Measurements from ENCODE around the gene ESR2.
"Not testable (repeated sequence)": the region's sequence is repeated elsewhere in the genome, so short reads cannot be mapped to it uniquely, and the experiment has no call there.

The ESR2 gene

DNA sequence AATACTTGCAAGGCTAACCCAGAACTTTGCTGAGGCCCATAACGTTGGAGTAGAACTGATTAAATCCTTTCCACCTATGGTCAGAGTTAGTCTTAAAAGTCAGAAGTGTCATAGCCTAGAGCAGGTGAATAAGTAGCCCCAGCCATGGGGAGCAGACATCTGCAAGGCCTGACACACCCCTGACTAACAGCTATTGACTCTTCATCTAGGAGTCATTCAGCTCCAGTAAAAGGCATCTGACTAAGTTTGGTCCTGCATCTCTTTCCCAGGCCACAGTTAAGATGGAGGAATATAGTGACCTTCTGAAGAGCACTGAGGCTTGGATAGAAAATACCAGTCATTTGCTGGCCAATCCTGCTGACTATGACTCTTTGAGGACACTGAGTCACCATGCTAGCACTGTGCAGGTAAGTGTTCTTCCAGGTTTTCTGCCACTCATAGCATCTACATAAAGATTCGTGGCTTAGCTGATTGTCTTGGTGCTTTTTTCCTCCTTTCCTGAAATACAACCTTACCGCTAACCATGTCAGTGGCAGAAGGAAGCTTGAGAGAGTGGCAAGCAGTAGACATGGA lies 212.9 kb downstream of the ESR2 start:
- no peak for DNase-seq (ENCODE audit: low read depth)

GRCh38 chr14:64080452-64080851 lies 213.7 kb downstream of the ESR2 start:
- DNase-seq (ENCODE audit: low read depth): no peak

DNA sequence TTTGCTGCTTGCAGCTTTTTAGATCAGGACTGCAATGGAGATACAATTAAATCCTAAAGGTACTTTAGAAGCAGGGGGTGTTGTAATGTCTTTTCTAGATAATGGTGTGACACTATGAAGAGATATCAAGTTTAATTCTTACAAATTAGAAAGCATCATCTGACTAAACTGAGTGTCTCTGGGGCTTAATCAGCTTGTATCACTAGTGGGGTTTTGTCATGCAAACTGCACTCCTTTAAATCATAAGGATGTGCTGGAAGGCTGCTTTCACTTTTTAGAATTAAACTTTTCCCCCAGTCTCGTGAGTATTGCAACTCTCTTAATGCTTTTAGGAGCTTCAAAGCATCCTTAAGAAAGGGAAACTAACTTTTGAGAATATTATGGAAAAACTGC lies 218.6 kb downstream of the ESR2 start:
- no peak for DNase-seq (ENCODE audit: low read depth)

GRCh38 chr14:64074961-64075612 lies 219.1 kb downstream of the ESR2 start:
- peak; percentile 76 for DNase-seq (ENCODE audit: low read depth)

- no peak for DNase-seq (ENCODE audit: low read depth)
Measured at GRCh38 chr14:64069634-64070359, 224.4 kb downstream of the ESR2 start.

GRCh38 chr14:64064447-64064846 lies 229.7 kb downstream of the ESR2 start:
- DNase-seq (ENCODE audit: low read depth): no peak

DNA sequence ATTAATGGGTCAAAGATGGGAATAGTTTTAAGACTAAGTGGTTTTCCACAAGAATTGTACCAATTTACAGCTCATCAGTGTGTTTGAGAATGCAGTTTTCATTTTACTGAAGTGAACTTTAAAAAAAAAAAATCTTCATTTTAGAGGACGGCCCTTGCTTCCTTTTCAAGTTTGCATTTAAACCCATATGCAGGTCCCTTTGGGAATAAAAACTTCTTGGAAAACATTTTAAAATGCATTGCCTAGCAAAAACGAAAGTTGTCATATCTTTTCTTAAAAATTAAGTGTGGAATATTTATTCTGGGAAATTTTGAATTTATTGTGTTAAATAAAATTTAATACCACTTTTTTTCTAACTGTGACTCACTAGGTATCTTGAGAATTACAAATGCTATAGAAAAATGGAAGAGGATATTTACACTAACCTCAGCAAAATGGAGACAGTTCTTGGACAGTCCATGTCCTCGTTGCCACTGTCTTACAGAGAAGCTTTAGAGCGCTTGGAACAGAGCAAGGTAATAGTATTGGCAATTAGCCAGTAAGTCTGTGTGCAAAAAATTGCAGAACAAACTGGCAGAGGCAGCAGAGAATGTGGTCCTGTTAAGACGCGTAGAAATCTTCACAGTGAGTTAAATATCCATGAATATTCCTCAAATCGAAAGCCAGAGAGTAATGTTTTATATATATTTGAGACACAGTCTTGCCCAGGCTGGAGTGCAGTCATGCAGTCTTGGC lies 231.6 kb downstream of the ESR2 start:
- no peak for DNase-seq (ENCODE audit: low read depth)

DNA sequence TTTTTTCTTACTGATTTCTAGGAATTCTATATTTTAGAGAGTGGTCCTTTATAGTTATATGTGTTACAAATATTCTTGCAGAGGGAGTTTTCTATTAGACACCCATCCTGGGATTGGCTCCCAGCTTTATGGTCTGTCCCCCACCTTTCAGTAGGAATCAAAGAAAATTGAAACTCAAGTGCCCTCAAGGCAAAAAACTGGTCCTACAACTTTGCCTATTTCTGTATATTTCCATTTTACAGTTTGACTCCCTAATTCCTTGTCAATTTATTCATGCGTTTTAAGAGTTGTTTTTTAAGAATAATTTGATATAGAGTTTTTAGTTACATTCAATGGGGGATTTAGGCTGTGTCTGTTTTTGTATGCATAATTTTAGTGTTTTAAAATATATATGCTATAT lies 232.5 kb downstream of the ESR2 start:
- no peak for DNase-seq (ENCODE audit: low read depth)

DNA sequence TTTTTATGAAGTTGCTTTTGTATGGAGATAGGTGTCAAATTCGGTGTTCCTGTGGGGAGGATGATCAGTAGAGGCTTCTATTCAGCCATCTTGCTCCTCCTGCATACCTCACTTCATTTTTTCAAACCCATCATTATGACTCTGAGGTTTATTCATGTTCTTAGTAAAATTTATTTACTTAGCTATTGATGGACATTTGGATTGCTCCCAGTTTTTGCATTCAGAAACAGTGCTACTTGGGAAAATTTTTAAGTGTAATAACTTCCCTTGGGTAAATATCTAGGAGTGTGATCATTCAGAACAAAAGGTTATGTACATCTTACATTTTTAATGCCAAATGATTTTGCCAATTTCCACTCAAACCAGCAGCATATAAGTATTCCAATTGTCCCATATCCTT lies 233.1 kb downstream of the ESR2 start:
- DNase-seq (ENCODE audit: low read depth): no peak

GRCh38 chr14:64060648-64061096 lies 233.5 kb downstream of the ESR2 start:
- peak; percentile 45 for DNase-seq (ENCODE audit: low read depth)

- DNase-seq (ENCODE audit: low read depth): no peak
Measured at GRCh38 chr14:64060199-64060545, 234.0 kb downstream of the ESR2 start.

GRCh38 chr14:64059454-64060198 lies 234.5 kb downstream of the ESR2 start:
- no peak for DNase-seq (ENCODE audit: low read depth)

DNA sequence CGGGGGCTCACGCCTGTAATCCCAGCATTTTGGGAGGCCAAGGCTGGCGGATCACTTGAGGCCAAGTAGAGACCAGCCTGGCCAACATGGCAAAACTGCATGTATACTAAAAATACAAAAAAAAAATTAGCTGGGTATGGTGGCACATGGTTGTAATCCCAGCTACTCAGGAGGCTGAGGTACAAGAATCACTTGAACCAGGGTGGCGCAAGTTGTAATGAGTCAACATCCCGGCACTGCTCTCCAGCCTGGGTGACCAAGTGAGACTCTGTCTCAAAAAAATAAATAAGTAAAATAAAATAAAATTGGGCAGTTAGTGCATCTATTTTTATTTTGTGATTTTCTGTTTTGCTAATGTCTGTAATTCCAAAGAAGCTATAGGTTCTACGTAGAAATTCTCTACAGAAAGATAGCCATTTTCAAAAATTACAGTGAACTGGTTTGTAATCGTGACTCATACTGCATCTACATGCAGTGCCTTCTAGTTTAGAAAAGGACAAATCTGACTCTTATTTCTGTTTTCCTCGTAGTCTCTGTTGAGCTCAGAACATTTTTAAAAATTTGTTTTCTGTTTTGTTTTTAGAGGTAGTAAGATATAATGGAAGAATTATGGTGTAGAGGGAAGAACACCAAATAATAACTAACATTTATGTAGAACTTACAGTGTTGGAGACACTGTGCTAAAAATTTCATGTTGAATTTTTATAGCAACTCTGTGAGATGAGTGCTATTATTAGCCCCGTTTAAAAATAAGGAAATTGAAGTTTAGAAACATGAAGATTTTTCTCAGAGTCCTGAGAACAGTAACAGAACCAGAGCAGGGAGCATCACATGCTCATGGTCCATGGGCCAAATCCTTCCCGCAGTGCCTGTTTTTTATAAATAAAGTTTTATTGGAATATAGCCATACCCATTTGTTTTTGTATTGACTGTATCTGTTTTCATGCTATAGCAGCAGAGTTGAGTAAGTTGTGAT lies 240.2 kb downstream of the ESR2 start:
- peak; percentile 29 for DNase-seq (ENCODE audit: low read depth)

DNA sequence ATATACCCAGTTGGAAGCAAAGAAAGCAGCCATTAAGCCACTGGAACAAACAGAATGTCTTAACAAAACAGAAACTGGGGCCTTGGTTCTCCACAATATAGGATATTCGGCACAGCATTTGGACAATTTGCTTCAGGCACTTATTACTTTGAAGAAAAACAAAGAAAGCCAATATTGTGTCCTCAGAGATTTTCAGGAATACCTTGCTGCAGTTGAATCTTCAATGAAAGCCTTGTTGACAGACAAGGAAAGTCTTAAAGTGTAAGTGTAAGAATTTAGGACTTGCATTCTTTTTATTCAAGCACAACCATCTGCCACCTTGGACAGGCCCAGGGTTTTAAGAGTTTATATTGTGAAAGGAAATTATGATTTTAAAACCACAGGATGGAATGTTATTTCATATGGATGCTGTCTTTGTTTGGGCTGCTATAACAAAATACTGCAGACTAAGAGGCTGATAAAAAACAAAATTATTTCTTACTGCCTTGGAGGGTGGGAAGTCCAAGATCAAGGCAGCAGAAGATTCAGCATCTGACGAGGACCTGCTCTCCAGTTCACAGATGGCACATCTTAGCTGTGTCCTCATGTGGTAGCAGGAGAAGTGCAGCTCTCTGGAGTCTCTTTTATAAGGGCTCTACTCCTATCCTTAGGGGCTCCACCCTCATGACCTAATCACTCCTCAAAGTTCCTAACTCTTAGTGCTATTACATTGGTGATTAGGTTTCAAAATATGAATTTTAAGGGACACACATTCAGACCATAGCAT lies 244.4 kb downstream of the ESR2 start:
- DNase-seq (ENCODE audit: low read depth): no peak

DNA sequence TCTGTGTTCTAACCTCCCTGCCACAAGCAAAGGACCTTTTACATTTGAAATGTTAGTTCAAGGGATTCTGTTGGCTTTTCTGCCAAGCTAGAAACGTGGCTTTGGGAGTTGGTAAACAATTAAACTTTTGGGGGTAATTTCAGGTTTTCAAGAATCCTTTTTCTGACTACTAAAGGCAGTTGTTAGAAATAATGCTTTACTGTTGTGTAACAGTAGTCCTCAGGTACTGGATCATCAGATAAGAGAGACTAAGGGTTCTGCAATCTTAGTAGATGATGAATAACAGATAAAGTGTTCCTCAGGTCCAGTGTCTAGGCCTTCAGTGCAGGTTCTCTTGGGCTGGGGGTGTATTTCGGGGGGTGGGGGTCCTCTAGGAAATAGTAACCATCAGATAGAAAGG lies 249.1 kb downstream of the ESR2 start:
- DNase-seq (ENCODE audit: low read depth): no peak

GRCh38 chr14:64043296-64043695 lies 250.9 kb downstream of the ESR2 start:
- DNase-seq (ENCODE audit: low read depth): not testable (repeated sequence)

DNA sequence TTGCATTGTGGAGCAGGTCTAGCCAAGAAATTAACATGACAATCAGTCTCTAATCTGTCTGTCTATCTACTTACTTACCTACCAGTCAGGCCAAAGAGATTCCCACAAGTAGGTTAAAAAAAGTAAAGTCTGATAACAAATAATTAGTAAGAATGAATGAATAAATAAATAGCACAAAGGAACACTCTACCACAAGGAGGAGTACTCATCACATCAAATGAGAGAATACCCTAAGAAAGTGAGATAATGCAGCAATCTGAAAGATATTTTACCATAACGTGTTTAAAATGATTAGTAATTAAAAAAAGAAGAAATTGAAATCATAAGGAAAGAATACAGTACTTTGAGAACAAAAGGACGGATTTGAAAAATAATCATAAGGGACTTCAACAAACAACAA lies 254.1 kb downstream of the ESR2 start:
- DNase-seq (ENCODE audit: low read depth): peak; percentile 39

GRCh38 chr14:64038841-64039542 lies 255.2 kb downstream of the ESR2 start:
- peak; percentile 27 for DNase-seq (ENCODE audit: low read depth)
